ENCODE measurements around the gene SLC25A12. TPM values are rescaled to one million over a fixed set of nuclear protein-coding genes. Genes with fewer than 3 reads are reported as not detected.

The SLC25A12 gene
- polyA plus RNA-seq, 2 of the 4 experiments (the other 2 are of a cell fraction), result 12.5 to 26.8 TPM

- TF ChIP-seq REST (IDR thresholded peaks at IDR 0.05) (no peak), FOSB (CRISPR knock-in tag; IDR thresholded peaks at IDR 0.05) (no peak), MYC (IDR thresholded peaks at IDR 0.05; ENCODE audit: borderline replicate concordance, low read length) (no peak), KDM5A (IDR thresholded peaks at IDR 0.05) (no peak), POLR2AphosphoS2 (conservative IDR thresholded peaks at IDR 0.05; ENCODE audit: low read length) (no peak), HOXB5 (CRISPR knock-in tag; IDR thresholded peaks at IDR 0.05) (no peak), HDAC2 (IDR thresholded peaks at IDR 0.05) (no peak), FOXS1 (CRISPR knock-in tag; IDR thresholded peaks at IDR 0.05) (no peak), TP53 (CRISPR knock-in tag; IDR thresholded peaks at IDR 0.05) (no peak), NPAS2 (CRISPR knock-in tag; IDR thresholded peaks at IDR 0.05; ENCODE audit: borderline replicate concordance) (no peak), CBX8 (IDR thresholded peaks at IDR 0.05) (no peak), ATOH8 (CRISPR knock-in tag; IDR thresholded peaks at IDR 0.05; ENCODE audit: low read depth) (no peak), POLR2A (IDR thresholded peaks at IDR 0.05; ENCODE audit: low read length) (no peak), RFX5 (IDR thresholded peaks at IDR 0.05) (no peak), EHF (CRISPR knock-in tag; IDR thresholded peaks at IDR 0.05) (no peak), JUNB (IDR thresholded peaks at IDR 0.05) (no peak), EP300 (IDR thresholded peaks at IDR 0.05) (no peak)
- CTCF ChIA-PET, result interaction anchor here (1.2 to 1.6 kb wide), 2 partner anchors 9 to 184 kb away, joined by 3 to 6 read pairs; no protein-coding TSS in a partner anchor
Observed at GRCh38 chr2:171923206-171923605, 29.2 kb upstream of the SLC25A12 start.

GRCh38 chr2:171922230-171923022 is 28.4 kb upstream of the SLC25A12 start, which contains the start of gene HAT1:
HAT1 (plus strand) TSS chr2:171922461; CDS start chr2:171922501, 40 bp downstream.
- peak within 1 kb of the TSS; percentile 49 for H3K4me3 ChIP-seq
- peak within 1 kb of the TSS; percentile 76 to 85 for H3K27ac ChIP-seq
- POLR2A ChIA-PET, result interaction anchor here (0.6 to 1.7 kb wide), 7 partner anchors 8 to 207 kb away, joined by 3 to 10 read pairs (median 3); partner anchors contain the start of genes DLX1, DLX2, METAP1D and SLC25A12
- CTCF ChIA-PET, result interaction anchor here (1.6 kb wide), 1 partner anchor 185 kb away, joined by 6 read pairs; no protein-coding TSS in a partner anchor
- H3K4me2 ChIP-seq, result peak within 1 kb of the TSS; percentile 92
- H3K9me3 ChIP-seq, result no peaks in the 10 kb centered on the region
- WGBS (ENCODE audit: missing lambda C conversion rate), result under 1% methylated on average over 53 of the region's 61 CpGs
- FAIRE-seq (no peak), ATAC-seq (peak; percentile 95 to 97), DNase-seq (ENCODE audit: low read depth in 1 of 2, low spot score in 1 of 2) (peak; percentile 89 to 98)
- peaks cover 21% of the 10 kb centered on the region for H3K4me1 ChIP-seq
- TF ChIP-seq MYC (IDR thresholded peaks at IDR 0.05; ENCODE audit: borderline replicate concordance, low read length) (no peak), POLR2A (IDR thresholded peaks at IDR 0.05; ENCODE audit: low read length) (peak; percentile 70), CEBPB (IDR thresholded peaks at IDR 0.05) (no peak), CHD2 (IDR thresholded peaks at IDR 0.05; ENCODE audit: low read length, partially characterized antibody) (no peak), BHLHE40 (IDR thresholded peaks at IDR 0.05; ENCODE audit: low read depth, low read length) (no peak), FOSL2 (IDR thresholded peaks at IDR 0.05) (no peak), FOSL2 (CRISPR knock-in tag; IDR thresholded peaks at IDR 0.05) (no peak), MAZ (IDR thresholded peaks at IDR 0.05; ENCODE audit: borderline replicate concordance, low read depth, low read length) (no peak), MAX (IDR thresholded peaks at IDR 0.05) (peak; percentile 75; the same call in 1 of the 2 replicates), HDAC2 (IDR thresholded peaks at IDR 0.05) (no peak; the same call in 1 of the 2 replicates), RCOR1 (IDR thresholded peaks at IDR 0.05; ENCODE audit: low read depth, low read length) (no peak), HOXA7 (CRISPR knock-in tag; IDR thresholded peaks at IDR 0.05) (no peak), TP53 (CRISPR knock-in tag; IDR thresholded peaks at IDR 0.05) (no peak), KDM1A (IDR thresholded peaks at IDR 0.05; ENCODE audit: low read depth) (no peak), ELK1 (IDR thresholded peaks at IDR 0.05; ENCODE audit: low read depth, low read length) (no peak), USF2 (IDR thresholded peaks at IDR 0.05) (no peak), RFX5 (IDR thresholded peaks at IDR 0.05) (no peak), PHF8 (IDR thresholded peaks at IDR 0.05; ENCODE audit: borderline replicate concordance, low read depth) (no peak), JUN (IDR thresholded peaks at IDR 0.05) (peak; percentile 13 to 76; a peak in 3 of 5 replicates), NFE2L2 (conservative IDR thresholded peaks at IDR 0.05; ENCODE audit: low read length) (no peak)

More at GRCh38 chr2:171923206-171923605, 29.2 kb upstream of the SLC25A12 start:
- ATAC-seq, result peak; percentile 49 to 61; a peak in 4 of 6 replicates
- Histone ChIP-seq H3K9me3 (no peaks in the 10 kb centered on the region), H3K4me2 (peak overlapping the region; percentile 92), H3K4me3 (peak overlapping the region; percentile 49), H3K27ac (peak overlapping the region; percentile 72 to 85), H3K4me1 (peaks cover 21% of the 10 kb centered on the region)
- peak in 1 of 2 experiments; percentile 44 for DNase-seq (ENCODE audit: low read depth in 1 of 2, low spot score in 1 of 2)
- 7% methylated on average over 13 of the region's 13 CpGs for WGBS (ENCODE audit: missing lambda C conversion rate)
- POLR2A ChIA-PET, result interaction anchor here (0.6 to 1.7 kb wide), 3 partner anchors 9 to 180 kb away, joined by 3 to 5 read pairs (median 3); partner anchors contain the start of gene DLX2
- no peak for FAIRE-seq
